Thyroid gland (tissue), 4 donors: Measurements from ENCODE around the gene PEDS1.
"Not testable (repeated sequence)": the region's sequence is repeated elsewhere in the genome, so short reads cannot be mapped to it uniquely, and the experiment has no call there.

Experiments used
- POLR2A ChIP-seq, 2 donors: fragments of 450-650 bp; IDR thresholded peaks; one replicate each; pipeline ENCODE4 v1.6.1; 2017; ENCODE audit warnings: antibody characterized with exemption in 2 of 2, mild to moderate bottlenecking in 2 of 2, moderate library complexity in 1 of 2
- TF ChIP-seq, protein P1 (sequence below), 6 experiments: fragments of 200-600 bp in 3 of 6; fragments of 450-650 bp in 3 of 6; sonication (generic) in 3 of 6; IDR thresholded peaks; one replicate each; pipeline ENCODE4 v1.5.1; 2016 to 2019; ENCODE audit warnings: antibody characterized with exemption in 6 of 6, mild to moderate bottlenecking in 2 of 6, inconsistent platforms in 1 of 6, moderate library complexity in 1 of 6

- TF ChIP-seq, protein P1, sequence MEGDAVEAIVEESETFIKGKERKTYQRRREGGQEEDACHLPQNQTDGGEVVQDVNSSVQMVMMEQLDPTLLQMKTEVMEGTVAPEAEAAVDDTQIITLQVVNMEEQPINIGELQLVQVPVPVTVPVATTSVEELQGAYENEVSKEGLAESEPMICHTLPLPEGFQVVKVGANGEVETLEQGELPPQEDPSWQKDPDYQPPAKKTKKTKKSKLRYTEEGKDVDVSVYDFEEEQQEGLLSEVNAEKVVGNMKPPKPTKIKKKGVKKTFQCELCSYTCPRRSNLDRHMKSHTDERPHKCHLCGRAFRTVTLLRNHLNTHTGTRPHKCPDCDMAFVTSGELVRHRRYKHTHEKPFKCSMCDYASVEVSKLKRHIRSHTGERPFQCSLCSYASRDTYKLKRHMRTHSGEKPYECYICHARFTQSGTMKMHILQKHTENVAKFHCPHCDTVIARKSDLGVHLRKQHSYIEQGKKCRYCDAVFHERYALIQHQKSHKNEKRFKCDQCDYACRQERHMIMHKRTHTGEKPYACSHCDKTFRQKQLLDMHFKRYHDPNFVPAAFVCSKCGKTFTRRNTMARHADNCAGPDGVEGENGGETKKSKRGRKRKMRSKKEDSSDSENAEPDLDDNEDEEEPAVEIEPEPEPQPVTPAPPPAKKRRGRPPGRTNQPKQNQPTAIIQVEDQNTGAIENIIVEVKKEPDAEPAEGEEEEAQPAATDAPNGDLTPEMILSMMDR (IDR thresholded peaks at IDR 0.05), result not testable (repeated sequence)
- not testable (repeated sequence) for TF ChIP-seq POLR2A (IDR thresholded peaks at IDR 0.05)
Measured at GRCh38 chr20:50161494-50161893, 8.0 kb upstream of the PEDS1 start.
